ENCODE results near the gene ATP6V1F.

- no peak for TF ChIP-seq CTCF (IDR thresholded peaks at IDR 0.05)
- TF ChIP-seq POLR2A (IDR thresholded peaks at IDR 0.05) = no peak
Measured at GRCh38 chr7:128826512-128826911, 36.1 kb upstream of the ATP6V1F start.

All from testis (tissue), 2 donors.